ENCODE data around the gene CDH4. TPM values are rescaled to one million over a fixed set of nuclear protein-coding genes. Genes with fewer than 3 reads are reported as not detected.

CDH4 gene
- total RNA-seq, 2 donors from 2014 or later: not detected

GRCh38 chr20:61520076-61520892, 268.2 kb downstream of the CDH4 start:
- Histone ChIP-seq H3K27ac (no peak overlapping the region), H3K9me3 (no peaks in the 10 kb centered on the region), H3K4me1 (ENCODE audit: control insufficient read depth in 1 of 2, low read depth in 2 of 2) (no peaks in the 10 kb centered on the region), H3K27me3 (replicated peaks; ENCODE audit: insufficient read depth) (no peaks in the 10 kb centered on the region), H3K4me3 (no peak overlapping the region), H3K36me3 (no peaks in the 10 kb centered on the region)
- ATAC-seq (ENCODE audit: insufficient number of reproducible peaks, low FRiP score, low read depth) (no peak), DNase-seq (ENCODE audit: low spot score) (no peak)
- TF ChIP-seq CTCF (IDR thresholded peaks at IDR 0.05): no peak

DNA sequence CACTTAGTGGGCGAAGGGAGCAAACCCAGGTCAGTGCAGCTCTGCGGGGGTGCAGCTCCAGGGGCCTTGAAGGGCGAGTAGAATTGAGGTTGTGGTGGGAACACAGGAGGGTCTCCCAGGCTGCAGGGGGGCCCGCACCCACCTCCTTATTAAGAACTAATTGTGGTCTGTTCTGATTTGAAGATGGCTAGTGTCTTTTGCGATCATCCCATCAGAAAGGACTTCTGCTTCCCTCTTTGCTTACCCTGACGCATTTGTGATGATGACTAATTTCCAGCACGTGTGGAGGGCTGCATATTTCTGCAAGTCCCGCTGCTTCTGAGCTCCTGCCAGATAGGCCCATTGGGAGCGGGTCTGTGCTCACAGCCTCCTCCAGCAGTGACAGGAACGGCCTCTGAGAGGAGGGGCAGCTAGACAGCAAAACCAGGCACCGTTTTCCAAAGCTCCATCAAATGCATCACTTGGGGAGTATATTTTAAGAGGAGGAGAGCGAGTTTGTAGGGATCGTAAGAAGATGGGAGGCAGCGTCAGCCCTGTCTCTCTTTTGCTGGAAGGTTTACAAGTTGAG, 268.9 kb downstream of the CDH4 start:
- DNase-seq (ENCODE audit: low spot score): no peak
- TF ChIP-seq CTCF (IDR thresholded peaks at IDR 0.05): no peak
- no peaks in the 10 kb centered on the region for H3K36me3 ChIP-seq
- no peaks in the 10 kb centered on the region for H3K9me3 ChIP-seq
- H3K27me3 ChIP-seq (replicated peaks; ENCODE audit: insufficient read depth): no peaks in the 10 kb centered on the region
- H3K4me1 ChIP-seq (ENCODE audit: control insufficient read depth in 1 of 2, low read depth in 2 of 2): no peaks in the 10 kb centered on the region
- no peak for ATAC-seq (ENCODE audit: insufficient number of reproducible peaks, low FRiP score, low read depth)
- H3K4me3 ChIP-seq: no peak overlapping the region
- no peak overlapping the region for H3K27ac ChIP-seq

- Histone ChIP-seq H3K4me3 (no peak overlapping the region), H3K27me3 (replicated peaks; ENCODE audit: insufficient read depth) (no peaks in the 10 kb centered on the region), H3K4me1 (ENCODE audit: control insufficient read depth in 1 of 2, low read depth in 2 of 2) (no peaks in the 10 kb centered on the region), H3K36me3 (no peaks in the 10 kb centered on the region), H3K9me3 (no peaks in the 10 kb centered on the region), H3K27ac (no peak overlapping the region)
- ATAC-seq (ENCODE audit: insufficient number of reproducible peaks, low FRiP score, low read depth): no peak
- no peak for TF ChIP-seq CTCF (IDR thresholded peaks at IDR 0.05)
- DNase-seq (ENCODE audit: low spot score): no peak
Observed at GRCh38 chr20:61521687-61522420, 269.8 kb downstream of the CDH4 start.

- H3K4me1 ChIP-seq (ENCODE audit: control insufficient read depth in 1 of 2, low read depth in 2 of 2): no peaks in the 10 kb centered on the region
- TF ChIP-seq CTCF (IDR thresholded peaks at IDR 0.05): no peak
- no peaks in the 10 kb centered on the region for H3K27me3 ChIP-seq (replicated peaks; ENCODE audit: insufficient read depth)
- H3K36me3 ChIP-seq: no peaks in the 10 kb centered on the region
- DNase-seq (ENCODE audit: low spot score) (no peak), ATAC-seq (ENCODE audit: insufficient number of reproducible peaks, low FRiP score, low read depth) (no peak)
- no peaks in the 10 kb centered on the region for H3K9me3 ChIP-seq
- H3K4me3 ChIP-seq: no peak overlapping the region
- no peak overlapping the region for H3K27ac ChIP-seq
Observed at GRCh38 chr20:61522498-61523090, 270.5 kb downstream of the CDH4 start.

- Histone ChIP-seq H3K27ac (no peak overlapping the region), H3K4me1 (ENCODE audit: control insufficient read depth in 1 of 2, low read depth in 2 of 2) (no peaks in the 10 kb centered on the region), H3K27me3 (replicated peaks; ENCODE audit: insufficient read depth) (no peaks in the 10 kb centered on the region), H3K9me3 (no peaks in the 10 kb centered on the region), H3K4me3 (no peak overlapping the region), H3K36me3 (no peaks in the 10 kb centered on the region)
- ATAC-seq (ENCODE audit: insufficient number of reproducible peaks, low FRiP score, low read depth) (no peak), DNase-seq (ENCODE audit: low spot score) (no peak)
- no peak for TF ChIP-seq CTCF (IDR thresholded peaks at IDR 0.05)
Observed at GRCh38 chr20:61523145-61523544, 271.1 kb downstream of the CDH4 start.
